Activated B cell treated with CpG ODN at 0.5 μM for 24 hours (primary cell): ENCODE data around the gene SH2D3A. TPM values are rescaled to one million over a fixed set of nuclear protein-coding genes. Genes with fewer than 3 reads are reported as not detected.

Experiments
- ATAC-seq: fragments of 200-7000 bp; cut with Tn5 transposase; one replicate; pipeline ENCODE4 v1.10.0; 2021; ENCODE audit warnings: low read depth, mild to moderate bottlenecking, moderate library complexity
- CTCF ChIA-PET: fragments of 350-600 bp; sonication (Branson Sonifier 250); formaldehyde crosslinking; loops from one replicate; lab custom pipeline; 2021; ENCODE audit warnings: antibody characterized with exemption; lab: Charles Lee
- POLR2A ChIA-PET: fragments of 350-600 bp; sonication (Branson Sonifier 250); formaldehyde crosslinking; loops from one replicate; lab custom pipeline; 2021; ENCODE audit warnings: antibody characterized with exemption; lab: Charles Lee
- DNase-seq: peaks from one replicate; pipeline ENCODE4 v3.0.0; 2022
- H3K27ac Mint-ChIP-seq: one replicate; pipeline ENCODE4 v1.8.0; 2020; ENCODE audit warnings: mixed read lengths
- H3K27me3 Mint-ChIP-seq: one replicate; pipeline ENCODE4 v1.8.0; 2021; ENCODE audit warnings: mixed read lengths
- H3K36me3 Mint-ChIP-seq: one replicate; pipeline ENCODE4 v1.8.0; 2021; ENCODE audit warnings: low read depth, mixed read lengths
- H3K4me1 Mint-ChIP-seq: one replicate; pipeline ENCODE4 v1.8.0; 2021; ENCODE audit warnings: mixed read lengths
- H3K4me3 Mint-ChIP-seq: one replicate; pipeline ENCODE4 v1.8.0; 2020; ENCODE audit warnings: mild to moderate bottlenecking, mixed read lengths
- H3K9me3 Mint-ChIP-seq: one replicate; pipeline ENCODE4 v1.8.0; 2020; ENCODE audit warnings: mixed read lengths
- CTCF ChIP-seq: fragments of 200-600 bp; IDR thresholded peaks from one replicate; pipeline ENCODE4 v1.8.0; 2022; ENCODE audit warnings: antibody characterized with exemption, mild to moderate bottlenecking
- intact Hi-C: fragments of 100-400 bp; cut with micrococcal nuclease; formaldehyde crosslinking; loops from one replicate; pipeline ENCODE4 v1.15.1; 2024
- total RNA-seq: library from RNA; stranded (reverse); gene quantifications from 2 replicates; pipeline ENCODE4 v1.2.3, GENCODE V29; 2022

Gene SH2D3A
- total RNA-seq, 1 donor from 2014 or later = 22.6 TPM

- TF ChIP-seq CTCF = no peak
- Mint-ChIP-seq H3K36me3 (peaks cover 63% of the 10 kb centered on the region), H3K4me3 (no peak overlapping the region), H3K27ac (peak overlapping the region; percentile 50), H3K9me3 (peaks cover 2% of the 10 kb centered on the region), H3K4me1 (peaks cover 55% of the 10 kb centered on the region), H3K27me3 (no peaks in the 10 kb centered on the region)
- ATAC-seq = no peak
- POLR2A ChIA-PET = interaction anchor here (1.0 to 2.6 kb wide), 3 partner anchors 10 to 28 kb away, joined by 3 to 10 read pairs (median 4); no protein-coding TSS in a partner anchor
- no peak for DNase-seq
- CTCF ChIA-PET = no interaction called here
- intact Hi-C loops = no loop called here
These were observed 24.0 kb upstream of the SH2D3A start for GRCh38 chr19:6791237-6791636.

GRCh38 chr19:6790194-6791128 lies 23.2 kb upstream of the SH2D3A start:
- DNase-seq (no peak), ATAC-seq (no peak)
- H3K4me1 Mint-ChIP-seq = peaks cover 49% of the 10 kb centered on the region
- peak overlapping the region; percentile 50 for H3K27ac Mint-ChIP-seq
- H3K36me3 Mint-ChIP-seq = peaks cover 64% of the 10 kb centered on the region
- no peak for TF ChIP-seq CTCF
- POLR2A ChIA-PET = interaction anchor here (1.5 to 2.6 kb wide), 2 partner anchors 11 to 13 kb away, joined by 3 to 10 read pairs; no protein-coding TSS in a partner anchor
- H3K27me3 Mint-ChIP-seq = no peaks in the 10 kb centered on the region
- intact Hi-C loops = no loop called here
- CTCF ChIA-PET = no interaction called here
- H3K4me3 Mint-ChIP-seq = no peak overlapping the region
- peaks cover 2% of the 10 kb centered on the region for H3K9me3 Mint-ChIP-seq

GRCh38 chr19:6788896-6789295 lies 21.7 kb upstream of the SH2D3A start:
- Mint-ChIP-seq H3K4me3 (no peak overlapping the region), H3K4me1 (peaks cover 48% of the 10 kb centered on the region), H3K27ac (peak overlapping the region; percentile 50), H3K27me3 (no peaks in the 10 kb centered on the region), H3K36me3 (peaks cover 62% of the 10 kb centered on the region), H3K9me3 (no peaks in the 10 kb centered on the region)
- ChIA-PET CTCF (no interaction called here), POLR2A (interaction anchor here (1.4 to 1.5 kb wide), 2 partner anchors 9 to 15 kb away, joined by 3 read pairs; no protein-coding TSS in a partner anchor)
- no peak for DNase-seq
- intact Hi-C loops = no loop called here
- no peak for TF ChIP-seq CTCF
- ATAC-seq = no peak

- no peak for TF ChIP-seq CTCF
- H3K27me3 Mint-ChIP-seq = no peaks in the 10 kb centered on the region
- no peak overlapping the region for H3K4me3 Mint-ChIP-seq
- intact Hi-C loops = no loop called here
- no peaks in the 10 kb centered on the region for H3K9me3 Mint-ChIP-seq
- ChIA-PET POLR2A (no interaction called here), CTCF (no interaction called here)
- no peak for DNase-seq
- peaks cover 54% of the 10 kb centered on the region for H3K36me3 Mint-ChIP-seq
- H3K27ac Mint-ChIP-seq = no peak overlapping the region
- H3K4me1 Mint-ChIP-seq = peaks cover 49% of the 10 kb centered on the region
- ATAC-seq = no peak
These were observed 20.2 kb upstream of the SH2D3A start for GRCh38 chr19:6787393-6787792.

GRCh38 chr19:6779206-6779605 lies 12.0 kb upstream of the SH2D3A start:
- POLR2A ChIA-PET = interaction anchor here (0.6 kb wide), 1 partner anchor 26 kb away, joined by 3 read pairs; no protein-coding TSS in a partner anchor
- H3K9me3 Mint-ChIP-seq = no peaks in the 10 kb centered on the region
- peaks cover 72% of the 10 kb centered on the region for H3K4me1 Mint-ChIP-seq
- H3K4me3 Mint-ChIP-seq = no peak overlapping the region
- no peak for TF ChIP-seq CTCF
- intact Hi-C loops = no loop called here
- DNase-seq (no peak), ATAC-seq (no peak)
- H3K27me3 Mint-ChIP-seq = no peaks in the 10 kb centered on the region
- peaks cover 51% of the 10 kb centered on the region for H3K36me3 Mint-ChIP-seq
- H3K27ac Mint-ChIP-seq = peak overlapping the region; percentile 53
- CTCF ChIA-PET = no interaction called here
